IMR-90 (cell line): Measurements from ENCODE around the gene EZR. TPM values are rescaled to one million over a fixed set of nuclear protein-coding genes. Genes with fewer than 3 reads are reported as not detected.
A peak's percentile ranks its signal among the peaks of the same experiment; 100 is the strongest.

ENCODE experiments used
- ATAC-seq: fragments of 200-7000 bp; cut with Tn5 transposase; 2 replicates; pipeline ENCODE4 v1.9.1; 2020; ENCODE audit warnings: low read depth, mild to moderate bottlenecking, moderate library complexity
- BruUV-seq: library from RNA; stranded (reverse); fragments of 400-500 nt; replicated peaks from 2 replicates; lab custom pipeline; 2021; lab: Mats Ljungman, UMichigan
- CTCF ChIA-PET: fragments of 300-600 bp; formaldehyde crosslinking; extraction: SDS; loops from one replicate; lab custom pipeline; 2021; ENCODE audit warnings: antibody characterized with exemption; lab: Yijun Ruan, JAX
- POLR2A ChIA-PET: fragments of 300-600 bp; sonication (Branson Sonifier 250); formaldehyde crosslinking; loops from one replicate; lab custom pipeline; 2022; ENCODE audit warnings: antibody characterized with exemption; ENCODE audit not compliant: unreplicated experiment; lab: Charles Lee
- DNase-seq: peaks from one replicate; pipeline ENCODE4 v3.0.0; 2013
- H2AFZ ChIP-seq: replicated peaks from 2 replicates; pipeline ENCODE3; 2013; ENCODE audit warnings: low read length, mild to moderate bottlenecking; ENCODE audit not compliant: poor library complexity
- H2AK5ac ChIP-seq: 2 replicates; pipeline ENCODE4 v1.6.1; 2013; ENCODE audit warnings: low read depth, low read length, inconsistent platforms
- H2AK9ac ChIP-seq: replicated peaks from 2 replicates; pipeline ENCODE3; 2013; ENCODE audit warnings: mild to moderate bottlenecking, low read depth, low read length, moderate library complexity; ENCODE audit not compliant: poor library complexity
- H2BK120ac ChIP-seq: 2 replicates; pipeline ENCODE4 v1.6.1; 2013; ENCODE audit warnings: low read depth, low read length, inconsistent platforms
- H2BK15ac ChIP-seq: 3 replicates; pipeline ENCODE4 v1.6.1; 2013; ENCODE audit warnings: low read depth, low read length, inconsistent platforms
- H2BK20ac ChIP-seq: 2 replicates; pipeline ENCODE4 v1.6.1; 2013; ENCODE audit warnings: low read depth, mild to moderate bottlenecking, inconsistent platforms, low read length, moderate library complexity
- H2BK5ac ChIP-seq: 2 replicates; pipeline ENCODE4 v1.6.1; 2013; ENCODE audit warnings: mild to moderate bottlenecking, low read depth, low read length, inconsistent platforms; ENCODE audit not compliant: poor library complexity, severe bottlenecking
- H3K14ac ChIP-seq: replicated peaks from 2 replicates; pipeline ENCODE4 v1.6.1; 2013; ENCODE audit warnings: low read depth, low read length, inconsistent platforms
- H3K18ac ChIP-seq: 2 replicates; pipeline ENCODE4 v1.6.1; 2013; ENCODE audit warnings: low read depth, low read length, control low read depth
- H3K23ac ChIP-seq: 2 replicates; pipeline ENCODE4 v1.6.1; 2013; ENCODE audit warnings: low read depth, low read length, inconsistent platforms
- H3K27ac ChIP-seq: 2 replicates; pipeline ENCODE4 v1.5.1; 2013; ENCODE audit warnings: mild to moderate bottlenecking, control low read depth, low read length; ENCODE audit not compliant: insufficient read depth
- H3K27me3 ChIP-seq: 2 replicates; pipeline ENCODE4 v1.6.1; 2013; ENCODE audit warnings: low read length; ENCODE audit not compliant: control insufficient read depth, insufficient read depth
- H3K36me3 ChIP-seq: 2 replicates; pipeline ENCODE4 v1.6.1; 2013; ENCODE audit warnings: low read length, mixed read lengths; ENCODE audit not compliant: control insufficient read depth, insufficient read depth
- H3K4ac ChIP-seq: 2 replicates; pipeline ENCODE4 v1.6.1; 2013; ENCODE audit warnings: low read depth, low read length, inconsistent platforms
- H3K4me1 ChIP-seq: 2 replicates; pipeline ENCODE4 v1.6.1; 2013; ENCODE audit warnings: low read length, mixed read lengths; ENCODE audit not compliant: control insufficient read depth, insufficient read depth
- H3K4me2 ChIP-seq: 2 replicates; pipeline ENCODE4 v1.6.1; 2013; ENCODE audit warnings: low read depth, mild to moderate bottlenecking, control low read depth, low read length, moderate library complexity
- H3K4me3 ChIP-seq: 2 replicates; pipeline ENCODE4 v1.5.1; 2013; ENCODE audit warnings: low read depth, mild to moderate bottlenecking, control low read depth, low read length, moderate library complexity; ENCODE audit not compliant: insufficient read depth
- H3K56ac ChIP-seq: 2 replicates; pipeline ENCODE4 v1.6.1; 2013; ENCODE audit warnings: low read length, inconsistent platforms; ENCODE audit not compliant: insufficient read depth; ENCODE audit errors: extremely low read depth
- H3K79me1 ChIP-seq, 2 experiments: 2 replicates each; pipeline ENCODE4 v1.6.1; 2013; ENCODE audit warnings: low read length in 2 of 2, inconsistent platforms in 1 of 2, low read depth in 1 of 2
- H3K9ac ChIP-seq: 2 replicates; pipeline ENCODE4 v1.6.1; 2013; ENCODE audit warnings: low read depth, low read length, control low read depth
- H3K9me1 ChIP-seq: 2 replicates; pipeline ENCODE4 v1.6.1; 2013; ENCODE audit warnings: low read length, inconsistent platforms; ENCODE audit not compliant: insufficient read depth
- H3K9me3 ChIP-seq: 2 replicates; pipeline ENCODE4 v1.6.1; 2013; ENCODE audit warnings: low read length; ENCODE audit not compliant: control insufficient read depth, insufficient read depth
- H4K20me1 ChIP-seq: 2 replicates; pipeline ENCODE4 v1.6.1; 2013; ENCODE audit warnings: low read length, inconsistent platforms; ENCODE audit not compliant: insufficient read depth
- H4K5ac ChIP-seq: 2 replicates; pipeline ENCODE4 v1.6.1; 2013; ENCODE audit warnings: mild to moderate bottlenecking, low read depth, low read length, control low read depth
- H4K8ac ChIP-seq, 2 experiments: 2 replicates each; pipeline ENCODE4 v1.6.1; 2013; ENCODE audit warnings: low read depth in 2 of 2, low read length in 2 of 2, control low read depth in 1 of 2, inconsistent platforms in 1 of 2
- H4K91ac ChIP-seq: 2 replicates; pipeline ENCODE4 v1.6.1; 2013; ENCODE audit warnings: low read depth, low read length, inconsistent platforms; ENCODE audit not compliant: insufficient read depth
- BHLHE40 ChIP-seq: fragments of 150-350 bp; IDR thresholded peaks from 2 replicates; pipeline ENCODE4 v1.6.1; 2016; ENCODE audit warnings: mild to moderate bottlenecking, low read depth, low read length
- FOS ChIP-seq: fragments of 150-350 bp; IDR thresholded peaks from 2 replicates; pipeline ENCODE4 v1.6.1; 2016; ENCODE audit warnings: low read depth, low read length
- MAZ ChIP-seq: IDR thresholded peaks from 2 replicates; pipeline ENCODE4 v1.6.1; 2012; ENCODE audit warnings: low read depth, mild to moderate bottlenecking, low read length, improper control_type of control experiment, moderate library complexity, borderline replicate concordance
- WGBS, 2 experiments: methylation state at CpG; one replicate each; pipeline versions ENCODE4 v1.1.5 to v1.1.7; 2013; ENCODE audit warnings: missing lambda C conversion rate in 2 of 2; ENCODE audit not compliant: insufficient read length in 1 of 2; ENCODE audit errors: extremely low coverage in 2 of 2; 5-methylcytosine and 5-hydroxymethylcytosine counted together
- dilution Hi-C: fragments of 300-500 bp; cut with HindIII; formaldehyde crosslinking; loops from one replicate; pipeline ENCODE4 v1.14.3; 2018; ENCODE audit warnings: low sequenced_read_pairs; ENCODE audit not compliant: unreplicated experiment
- in situ Hi-C: fragments of 300-500 bp; cut with MboI; formaldehyde crosslinking; loops from 3 replicates; pipeline ENCODE4 v1.14.3; 2019; ENCODE audit warnings: low sequenced_read_pairs, inconsistent platforms, mixed read lengths
- intact Hi-C: fragments of 100-400 bp; cut with micrococcal nuclease; formaldehyde crosslinking; loops from 2 replicates; pipeline ENCODE4 v1.10.0; 2022
- polyA plus RNA-seq, 3 experiments: library from polyadenylated mRNA; depleted of rRNA; stranded (reverse); fragments of >200 nt; gene quantifications; 2 replicates each; pipeline ENCODE4 v1.2.3, GENCODE V29; 2012; ENCODE audit warnings: low replicate concordance in 1 of 3
- total RNA-seq: library from RNA; depleted of rRNA; stranded (reverse); fragments of >200 nt; gene quantifications from 2 replicates; pipeline ENCODE4 v1.2.3, GENCODE V29; 2012

Gene EZR
- total and polyA plus RNA-seq, 2 of the 4 experiments (the other 2 are of a cell fraction) = 83.8 to 145 TPM

DNA sequence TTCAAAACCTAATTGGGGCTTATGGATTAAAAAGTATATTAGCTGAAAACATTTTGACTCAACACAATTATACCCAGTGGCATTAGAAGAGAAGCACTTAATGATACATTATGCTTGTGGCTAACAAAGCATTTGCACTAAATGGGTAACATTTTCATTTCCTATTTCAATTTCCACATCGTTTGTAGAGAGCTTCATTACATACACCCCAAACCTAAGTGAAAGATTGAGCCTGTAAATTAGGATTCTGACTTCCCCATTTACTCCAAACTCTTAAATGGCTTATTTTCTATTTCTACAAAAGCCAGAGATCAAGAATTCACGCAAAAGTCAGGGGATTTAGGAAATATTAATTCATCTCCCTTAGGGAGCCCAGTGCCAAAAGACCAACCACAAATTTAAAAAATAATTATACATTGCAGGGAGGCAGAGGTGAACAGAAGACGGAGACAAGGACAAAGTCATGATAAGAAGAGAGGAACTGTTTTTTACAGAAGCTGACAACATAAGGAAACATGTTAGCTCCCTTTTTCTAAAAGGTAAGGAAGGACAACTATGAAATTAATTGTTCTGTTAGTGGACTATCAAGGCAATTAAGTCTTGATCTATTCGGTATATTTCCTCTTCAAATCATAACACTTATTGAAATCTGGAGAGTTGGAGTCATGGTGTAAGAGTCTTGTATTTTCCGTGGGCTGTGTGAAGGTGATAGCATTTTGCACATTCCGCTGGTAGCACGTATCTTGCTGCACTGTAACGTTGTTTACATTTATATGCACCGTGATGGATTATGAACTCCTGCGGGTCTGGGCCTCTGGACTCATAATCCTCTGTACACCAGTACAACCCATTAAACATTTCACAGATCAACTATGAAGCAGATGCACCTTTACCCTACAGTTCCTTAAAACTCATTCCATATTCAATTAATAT, 24.8 kb upstream of the EZR start:
- Histone ChIP-seq H4K20me1 (no peaks in the 10 kb centered on the region), H3K27me3 (no peaks in the 10 kb centered on the region), H3K4me1 (no peaks in the 10 kb centered on the region), H3K79me1 (no peaks in the 10 kb centered on the region), H3K14ac (no peak overlapping the region), H3K4ac (no peak overlapping the region), H3K9ac (no peak overlapping the region), H2BK20ac (no peak overlapping the region), H4K91ac (no peak overlapping the region), H2BK5ac (no peak overlapping the region), H2AK9ac (no peak overlapping the region), H3K4me3 (no peak overlapping the region), H3K9me1 (no peaks in the 10 kb centered on the region; the same call in 1 of the 2 replicates), H3K27ac (no peak overlapping the region), H2BK15ac (no peak overlapping the region), H2AFZ (no peak overlapping the region), H4K8ac (no peak overlapping the region), H3K18ac (no peak overlapping the region), H3K4me2 (no peak overlapping the region), H3K9me3 (no peaks in the 10 kb centered on the region), H4K5ac (no peak overlapping the region), H3K23ac (no peak overlapping the region), H2AK5ac (no peak overlapping the region), H3K36me3 (no peaks in the 10 kb centered on the region), H3K56ac (no peak overlapping the region), H2BK120ac (no peak overlapping the region)
- TF ChIP-seq FOS (no peak), MAZ (no peak), BHLHE40 (no peak)
- in situ Hi-C loops (no loop called here), intact Hi-C loops (no loop called here), dilution Hi-C loops (no loop called here)
- ChIA-PET CTCF (interaction anchor here (0.7 kb wide), 1 partner anchor 1527 kb away, joined by 3 read pairs; no protein-coding TSS in a partner anchor), POLR2A (no interaction called here)
- no peak for ATAC-seq
- peak; percentile 27 for DNase-seq
- WGBS, 2 experiments = 60% methylated on average over 1 of the region's 10 CpGs; no CpG with 5 or more reads in 1 of the 2 experiments
- BruUV-seq = no TSS peak
